Endothelial cell of umbilical vein (primary cell): ENCODE results near the gene KMT5C. TPM values are rescaled to one million over a fixed set of nuclear protein-coding genes. Genes with fewer than 3 reads are reported as not detected.

ENCODE experiments used
- BruUV-seq: library from RNA; stranded (reverse); fragments of 400-500 nt; replicated peaks from 2 replicates; lab custom pipeline; 2021; lab: Mats Ljungman, UMichigan
- CTCF ChIA-PET: fragments of 300-600, 350-600 bp; sonication (Branson Sonifier 250); formaldehyde crosslinking; loops from one replicate; lab custom pipeline; 2021; ENCODE audit warnings: antibody characterized with exemption, inconsistent platforms; lab: Charles Lee
- POLR2A ChIA-PET: fragments of 300-600, 350-600 bp; sonication (Branson Sonifier 250); formaldehyde crosslinking; loops from one replicate; lab custom pipeline; 2021; ENCODE audit warnings: antibody characterized with exemption, inconsistent platforms; lab: Charles Lee
- DNase-seq: peaks from one replicate; pipeline ENCODE4 v3.0.0-alpha.2; 2011; ENCODE audit warnings: low read depth, low spot score
- FAIRE-seq: peaks from 2 replicates; lab custom pipeline; 2011; peaks lifted over from hg19 to GRCh38; lab: Jason Lieb, UNC
- H2AFZ ChIP-seq: 2 replicates; pipeline ENCODE4 v1.6.0; 2012; ENCODE audit warnings: low read depth, low read length, control low read depth, inconsistent platforms
- H3K27ac ChIP-seq: 2 replicates; pipeline ENCODE4 v1.5.1; 2011; ENCODE audit warnings: low read depth, mild to moderate bottlenecking, control low read depth, low read length, moderate library complexity; ENCODE audit not compliant: insufficient read depth
- H3K27me3 ChIP-seq, 2 experiments: 2 replicates each; pipeline versions ENCODE4 v1.6.0 to v1.6.1; 2011; ENCODE audit warnings: low read length in 2 of 2, mixed read lengths in 1 of 2; ENCODE audit not compliant: control insufficient read depth in 2 of 2, insufficient read depth in 2 of 2
- H3K36me3 ChIP-seq, 2 experiments: 2 replicates in 1 of 2; 3 replicates in 1 of 2; pipeline ENCODE4 v1.5.1; 2011; ENCODE audit warnings: low read length in 2 of 2, mild to moderate bottlenecking in 1 of 2, moderate library complexity in 1 of 2; ENCODE audit not compliant: control insufficient read depth in 2 of 2, insufficient read depth in 2 of 2; ENCODE audit errors: extremely low read depth in 1 of 2
- H3K4me1 ChIP-seq: 3 replicates; pipeline ENCODE4 v1.5.1; 2011; ENCODE audit warnings: mild to moderate bottlenecking, low read length; ENCODE audit not compliant: control insufficient read depth, insufficient read depth; ENCODE audit errors: extremely low read depth
- H3K4me2 ChIP-seq: 2 replicates; pipeline ENCODE4 v1.6.1; 2011; ENCODE audit warnings: low read length, control low read depth, mixed read lengths; ENCODE audit not compliant: insufficient read depth
- H3K4me3 ChIP-seq, 3 experiments: fragments of 200-600 bp in 1 of 3; sonication (generic), shearing (Covaris generic) in 1 of 3; replicated peaks in 1 of 3; 2 replicates each; pipeline ENCODE4 v1.5.1; 2011 to 2016; ENCODE audit warnings: control low read depth in 3 of 3, low read length in 3 of 3, mild to moderate bottlenecking in 2 of 3, inconsistent platforms in 1 of 3, low read depth in 1 of 3, moderate library complexity in 1 of 3; ENCODE audit not compliant: insufficient read depth in 1 of 3
- H3K79me2 ChIP-seq: 2 replicates; pipeline ENCODE4 v1.6.0; 2012; ENCODE audit warnings: low read length, inconsistent platforms; ENCODE audit not compliant: control insufficient read depth, insufficient read depth
- H3K9ac ChIP-seq: replicated peaks from 2 replicates; pipeline ENCODE3; 2011; ENCODE audit warnings: low read length, control low read depth; ENCODE audit not compliant: insufficient read depth; ENCODE audit errors: extremely low read depth
- H3K9me1 ChIP-seq: replicated peaks from 3 replicates; pipeline ENCODE4 v1.6.0; 2011; ENCODE audit warnings: mild to moderate bottlenecking, low read length; ENCODE audit not compliant: control insufficient read depth, insufficient read depth; ENCODE audit errors: extremely low read depth
- H3K9me3 ChIP-seq: replicated peaks from 2 replicates; pipeline ENCODE4 v1.5.1; 2012; ENCODE audit warnings: low read length, inconsistent platforms; ENCODE audit not compliant: control insufficient read depth, insufficient read depth
- H4K20me1 ChIP-seq: replicated peaks from 2 replicates; pipeline ENCODE3; 2011; ENCODE audit warnings: mild to moderate bottlenecking, low read length; ENCODE audit not compliant: control insufficient read depth, insufficient read depth; ENCODE audit errors: extremely low read depth
- EZH2 ChIP-seq: IDR thresholded peaks from 2 replicates; pipeline ENCODE4 v1.6.1; 2012; ENCODE audit warnings: borderline replicate concordance, low read depth, mild to moderate bottlenecking, moderate library complexity, low read length, inconsistent platforms; ENCODE audit not compliant: severe bottlenecking
- FOS ChIP-seq: IDR thresholded peaks from 2 replicates; pipeline ENCODE4 v1.6.1; 2011; ENCODE audit warnings: mild to moderate bottlenecking, low read length, moderate library complexity, borderline replicate concordance; ENCODE audit not compliant: insufficient read depth
- MYC ChIP-seq: IDR thresholded peaks from one replicate; pipeline ENCODE4 v1.6.1; 2011; ENCODE audit warnings: mild to moderate bottlenecking, low read depth, low read length
- dilution Hi-C: fragments of 300-500 bp; cut with MboI; formaldehyde crosslinking; loops from one replicate; pipeline ENCODE4 v1.15.0; 2019; ENCODE audit warnings: low sequenced_read_pairs; ENCODE audit not compliant: extremely low pct_ligation_motif_present
- intact Hi-C: fragments of 100-400 bp; cut with micrococcal nuclease; formaldehyde crosslinking; loops from one replicate; pipeline ENCODE4 v1.10.0; 2022
- polyA plus RNA-seq, 4 experiments: library from polyadenylated mRNA; depleted of rRNA in 3 of 4; stranded (reverse) in 3 of 4; unstranded in 1 of 4; fragments of >200 nt; gene quantifications; 2 replicates each; pipeline versions ENCODE4 v1.2.1 to v1.2.3, GENCODE V29; 2011 to 2012; ENCODE audit warnings: missing spikeins in 1 of 4
- total RNA-seq: library from RNA; stranded (reverse); gene quantifications from 2 replicates; pipeline ENCODE4 v1.2.3, GENCODE V29; 2021
- TF ChIP-seq, protein P1 (sequence below), 2 donors: IDR thresholded peaks; 1 replicate in 1 of 2; 2 replicates in 1 of 2; pipeline ENCODE4 v1.5.1; 2011; ENCODE audit warnings: low read length in 2 of 2, mild to moderate bottlenecking in 2 of 2, moderate library complexity in 2 of 2, control low read depth in 1 of 2, inconsistent platforms in 1 of 2, low read depth in 1 of 2; ENCODE audit not compliant: insufficient read depth in 1 of 2; ENCODE audit errors: extremely low read depth in 1 of 2

Gene KMT5C
- total and polyA plus RNA-seq, 2 donors (not counting 3 experiments of a cell fraction or from before 2014, with no cell fraction given) = 7.2 to 13.5 TPM

DNA sequence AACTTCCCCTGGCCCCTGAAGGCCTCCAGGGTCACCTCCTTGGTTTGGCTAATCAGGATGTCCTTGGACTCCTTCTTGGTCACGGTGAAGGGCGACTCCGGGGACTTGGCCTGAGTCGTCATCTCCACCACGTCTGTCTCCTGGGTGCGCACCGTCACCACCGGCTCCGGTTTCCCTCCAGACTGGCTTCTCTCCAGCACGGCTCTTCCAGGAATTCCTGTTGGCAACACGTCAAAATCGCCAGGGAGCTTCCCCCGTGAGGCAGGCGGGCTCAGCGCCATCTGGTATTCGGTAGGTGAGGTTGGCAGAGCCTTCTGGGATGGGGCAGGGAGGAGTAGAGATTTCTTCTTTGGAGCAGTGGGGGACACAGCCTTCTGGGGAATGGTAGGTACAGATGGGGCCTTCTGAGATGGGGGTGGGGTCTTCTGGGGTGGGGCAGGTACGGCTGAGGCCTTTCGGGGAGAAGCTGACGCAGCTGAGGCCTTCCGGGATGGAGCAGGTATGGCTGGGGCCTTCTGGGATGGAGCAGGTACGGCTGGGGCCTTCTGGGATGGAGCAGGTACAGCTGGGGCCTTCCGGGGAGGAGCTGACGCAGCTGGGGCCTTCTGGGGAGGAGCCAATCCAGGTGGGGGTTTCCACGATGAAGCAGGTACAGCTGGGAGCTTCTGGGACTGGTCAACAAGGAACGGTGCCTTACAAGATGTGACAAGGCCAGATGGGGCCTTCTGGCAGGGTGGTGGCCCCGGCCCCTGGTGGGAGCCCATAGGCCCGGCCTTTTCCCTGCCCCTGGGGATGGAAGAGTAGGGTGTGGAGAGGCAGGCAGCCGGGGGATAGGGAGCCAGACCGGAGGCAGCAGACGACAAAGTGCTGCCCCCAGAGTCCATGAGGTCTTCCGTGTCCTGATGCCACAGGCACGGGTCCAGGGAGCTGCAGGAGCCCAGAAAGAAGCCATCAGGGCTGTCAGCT, 19.6 kb downstream of the KMT5C start:
- FAIRE-seq (no peak), DNase-seq (no peak)
- POLR2A ChIA-PET = interaction anchor here (0.9 to 1.0 kb wide), 2 partner anchors 10 to 20 kb away, joined by 3 to 7 read pairs; partner anchors contain the start of gene KMT5C

More for the DNA sequence above, 19.6 kb downstream of the KMT5C start:
- Histone ChIP-seq H3K4me3 (no peak overlapping the region), H3K9ac (no peak overlapping the region), H3K27me3 (peaks cover 11 to 12% of the 10 kb centered on the region in 2 experiments), H2AFZ (no peak overlapping the region), H4K20me1 (no peaks in the 10 kb centered on the region), H3K9me3 (no peaks in the 10 kb centered on the region), H3K4me1 (no peaks in the 10 kb centered on the region), H3K36me3 (no peaks in the 10 kb centered on the region), H3K9me1 (no peaks in the 10 kb centered on the region), H3K79me2 (no peaks in the 10 kb centered on the region), H3K4me2 (no peak overlapping the region), H3K27ac (no peak overlapping the region)
- intact Hi-C loops (no loop called here), dilution Hi-C loops (no loop called here)
- TF ChIP-seq FOS (no peak), EZH2 (no peak), MYC (no peak)
- TF ChIP-seq, protein P1, sequence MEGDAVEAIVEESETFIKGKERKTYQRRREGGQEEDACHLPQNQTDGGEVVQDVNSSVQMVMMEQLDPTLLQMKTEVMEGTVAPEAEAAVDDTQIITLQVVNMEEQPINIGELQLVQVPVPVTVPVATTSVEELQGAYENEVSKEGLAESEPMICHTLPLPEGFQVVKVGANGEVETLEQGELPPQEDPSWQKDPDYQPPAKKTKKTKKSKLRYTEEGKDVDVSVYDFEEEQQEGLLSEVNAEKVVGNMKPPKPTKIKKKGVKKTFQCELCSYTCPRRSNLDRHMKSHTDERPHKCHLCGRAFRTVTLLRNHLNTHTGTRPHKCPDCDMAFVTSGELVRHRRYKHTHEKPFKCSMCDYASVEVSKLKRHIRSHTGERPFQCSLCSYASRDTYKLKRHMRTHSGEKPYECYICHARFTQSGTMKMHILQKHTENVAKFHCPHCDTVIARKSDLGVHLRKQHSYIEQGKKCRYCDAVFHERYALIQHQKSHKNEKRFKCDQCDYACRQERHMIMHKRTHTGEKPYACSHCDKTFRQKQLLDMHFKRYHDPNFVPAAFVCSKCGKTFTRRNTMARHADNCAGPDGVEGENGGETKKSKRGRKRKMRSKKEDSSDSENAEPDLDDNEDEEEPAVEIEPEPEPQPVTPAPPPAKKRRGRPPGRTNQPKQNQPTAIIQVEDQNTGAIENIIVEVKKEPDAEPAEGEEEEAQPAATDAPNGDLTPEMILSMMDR (IDR thresholded peaks at IDR 0.05; ENCODE audit: extremely low read depth in 1 of 2, insufficient read depth in 1 of 2, low read depth in 1 of 2, low read length in 2 of 2) = no peak
- BruUV-seq = no TSS peak
- CTCF ChIA-PET = no interaction called here
